Measurements from ENCODE around the gene PGP.

Gene PGP

GRCh38 chr16:2179576-2179975 lies 35.1 kb downstream of the PGP start:
- no peak for DNase-seq

GRCh38 chr16:2179107-2179501 lies 35.5 kb downstream of the PGP start:
- DNase-seq, result no peak

GRCh38 chr16:2178321-2179106 lies 36.1 kb downstream of the PGP start:
- no peak for DNase-seq

GRCh38 chr16:2177561-2177960 lies 37.1 kb downstream of the PGP start:
- no peak for DNase-seq

- DNase-seq, result no peak
Measured at GRCh38 chr16:2177101-2177500, 37.5 kb downstream of the PGP start.

- no peak for DNase-seq
Measured at GRCh38 chr16:2176047-2176446, 38.6 kb downstream of the PGP start.

- no peak for DNase-seq
Measured at GRCh38 chr16:2175454-2175853, 39.2 kb downstream of the PGP start.

- DNase-seq, result no peak
Measured at GRCh38 chr16:2174396-2175131, 40.1 kb downstream of the PGP start.

GRCh38 chr16:2173916-2174315 lies 40.7 kb downstream of the PGP start:
- no peak for DNase-seq

- DNase-seq, result no peak
Measured at GRCh38 chr16:2173366-2173765, 41.3 kb downstream of the PGP start.

GRCh38 chr16:2172688-2173335 lies 41.8 kb downstream of the PGP start:
- DNase-seq, result no peak

- no peak for DNase-seq
Measured at GRCh38 chr16:2171601-2172178, 43.0 kb downstream of the PGP start.

GRCh38 chr16:2170587-2171435 lies 43.8 kb downstream of the PGP start:
- DNase-seq, result no peak

- no peak for DNase-seq
Measured at GRCh38 chr16:2170080-2170479, 44.6 kb downstream of the PGP start.

- no peak for DNase-seq
Measured at GRCh38 chr16:2167068-2167638, 47.5 kb downstream of the PGP start.

- no peak for DNase-seq
Measured at GRCh38 chr16:2166263-2167067, 48.2 kb downstream of the PGP start.

- no peak for DNase-seq
Measured at GRCh38 chr16:2165861-2166260, 48.8 kb downstream of the PGP start.

GRCh38 chr16:2163211-2163881 lies 51.3 kb downstream of the PGP start:
- DNase-seq, result no peak

GRCh38 chr16:2162676-2163118 lies 51.9 kb downstream of the PGP start:
- DNase-seq, result no peak

- no peak for DNase-seq
Measured at GRCh38 chr16:2161911-2162310, 52.7 kb downstream of the PGP start.
